Activated CD4-positive, alpha-beta T cell treated with anti-CD3 and anti-CD28 coated beads for 24 hours (primary cell): Measurements from ENCODE around the gene MAP1LC3B.
A peak's percentile ranks its signal among the peaks of the same experiment; 100 is the strongest.

Experiments used
- DNase-seq, 2 donors: peaks; one replicate each; pipeline ENCODE4 v3.0.0-alpha.2; 2020; ENCODE audit warnings: low read depth in 2 of 2

MAP1LC3B gene

DNA sequence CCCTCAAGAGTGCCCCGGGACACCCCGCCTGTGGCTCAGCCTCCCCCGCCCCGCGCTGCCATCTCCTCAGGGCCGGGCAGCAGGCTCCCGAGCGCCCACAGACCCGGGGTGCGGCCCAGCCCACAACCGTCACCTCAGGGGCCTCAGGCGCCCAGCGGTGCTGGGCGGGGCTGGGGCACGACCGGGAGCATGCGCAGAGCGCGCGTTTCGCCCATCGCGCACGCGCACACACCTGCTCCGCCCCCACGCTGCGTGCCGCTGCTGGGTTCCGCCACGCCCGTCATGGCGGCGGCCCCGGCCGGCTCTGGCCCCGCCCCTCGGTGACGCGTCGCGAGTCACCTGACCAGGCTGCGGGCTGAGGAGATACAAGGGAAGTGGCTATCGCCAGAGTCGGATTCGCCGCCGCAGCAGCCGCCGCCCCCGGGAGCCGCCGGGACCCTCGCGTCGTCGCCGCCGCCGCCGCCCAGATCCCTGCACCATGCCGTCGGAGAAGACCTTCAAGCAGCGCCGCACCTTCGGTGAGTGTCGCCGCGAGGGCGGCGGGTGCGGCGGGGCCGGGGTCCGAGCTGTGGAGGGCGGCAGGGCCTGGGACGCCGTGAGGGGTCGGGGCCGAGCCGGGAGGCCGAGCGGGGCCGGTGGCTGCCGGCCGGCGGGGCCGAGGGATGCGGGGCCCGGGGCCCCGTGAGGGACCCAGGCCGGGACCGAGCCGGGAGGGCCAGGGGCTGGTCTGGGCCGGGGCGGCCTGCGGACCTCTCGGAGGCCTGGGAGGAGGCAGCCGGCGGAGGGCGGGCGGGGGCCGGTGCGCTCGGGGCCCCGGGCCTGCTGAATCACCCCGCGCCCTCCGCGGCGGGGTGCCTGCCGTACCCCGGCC, at the start of gene MAP1LC3B:
Gene MAP1LC3B, plus strand, starts transcription at position 387 of the 871 bp plus-strand sequence. Its CDS starts 92 bp downstream, at position 479.
- DNase-seq: peak; percentile 95 to 96

DNA sequence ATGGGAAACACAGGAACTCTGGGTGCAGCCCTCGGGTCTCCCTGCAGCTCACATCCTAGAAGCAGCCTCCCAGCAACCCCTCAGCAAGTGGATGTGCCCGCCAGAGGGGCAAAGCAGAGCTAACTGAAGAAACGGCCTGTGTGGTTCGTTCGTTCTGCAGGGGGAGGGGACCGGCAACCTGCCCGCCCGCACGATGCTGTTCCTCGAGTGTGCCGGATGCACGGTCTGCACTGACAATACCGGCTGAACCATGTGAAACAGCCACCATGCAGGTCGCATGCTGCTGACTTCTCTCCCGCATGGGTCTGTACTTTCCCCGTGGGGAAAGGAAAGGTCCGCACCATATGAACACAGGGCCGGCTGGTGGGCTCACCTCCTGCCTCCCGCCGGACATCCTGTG, 49.6 kb upstream of the MAP1LC3B start:
- DNase-seq: no peak

DNA sequence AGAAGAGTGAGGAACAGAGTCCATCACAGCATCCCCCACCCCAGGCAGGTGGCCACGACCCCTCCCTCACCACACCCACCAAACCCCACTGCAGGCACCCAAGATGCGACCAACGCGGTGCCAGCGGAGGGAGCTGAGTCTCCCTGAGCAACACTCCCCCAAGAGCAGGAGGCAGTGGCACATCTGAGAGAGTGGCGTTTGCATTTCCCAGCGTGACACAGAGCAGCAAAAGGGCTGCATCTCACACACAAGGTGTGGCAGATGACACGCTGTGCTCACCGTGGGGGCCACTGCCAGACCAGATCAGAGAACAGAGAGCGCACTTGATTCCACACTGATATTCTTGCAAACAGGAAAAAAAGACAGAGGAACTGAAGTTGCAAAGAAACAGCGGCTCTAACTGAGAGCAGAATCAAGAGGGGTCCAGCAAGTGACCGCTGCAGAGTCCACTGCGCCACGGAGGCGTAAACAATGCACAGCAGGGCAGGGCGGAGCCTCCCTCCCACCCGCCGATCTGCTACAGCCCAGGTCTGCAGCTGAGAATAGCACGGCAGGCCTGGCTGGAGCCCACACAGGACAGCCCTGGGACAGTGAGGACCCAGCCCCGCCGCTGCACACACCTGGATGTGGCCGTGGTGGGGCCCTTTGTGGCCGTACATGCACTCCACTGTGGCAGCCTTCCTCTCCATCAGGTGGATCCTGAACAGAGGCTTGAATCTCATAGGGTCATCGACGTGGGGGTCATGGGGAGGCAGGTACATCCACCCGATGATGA, 49.0 kb upstream of the MAP1LC3B start:
- no peak for DNase-seq

DNA sequence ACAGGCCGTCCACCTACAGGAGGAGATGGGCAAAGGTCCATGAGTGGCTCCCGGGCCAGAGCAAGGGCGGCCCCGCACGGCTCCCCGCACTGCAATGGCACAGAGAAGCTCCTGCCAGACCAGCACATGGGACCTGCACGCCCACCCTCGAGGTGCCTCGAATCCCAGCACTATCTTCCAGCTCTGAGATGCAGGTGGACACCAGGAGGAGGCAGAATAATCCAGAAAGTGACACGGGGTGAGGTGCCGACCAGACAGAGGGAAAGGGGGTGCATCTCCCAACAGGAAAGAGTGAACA, 48.4 kb upstream of the MAP1LC3B start:
- no peak for DNase-seq

DNA sequence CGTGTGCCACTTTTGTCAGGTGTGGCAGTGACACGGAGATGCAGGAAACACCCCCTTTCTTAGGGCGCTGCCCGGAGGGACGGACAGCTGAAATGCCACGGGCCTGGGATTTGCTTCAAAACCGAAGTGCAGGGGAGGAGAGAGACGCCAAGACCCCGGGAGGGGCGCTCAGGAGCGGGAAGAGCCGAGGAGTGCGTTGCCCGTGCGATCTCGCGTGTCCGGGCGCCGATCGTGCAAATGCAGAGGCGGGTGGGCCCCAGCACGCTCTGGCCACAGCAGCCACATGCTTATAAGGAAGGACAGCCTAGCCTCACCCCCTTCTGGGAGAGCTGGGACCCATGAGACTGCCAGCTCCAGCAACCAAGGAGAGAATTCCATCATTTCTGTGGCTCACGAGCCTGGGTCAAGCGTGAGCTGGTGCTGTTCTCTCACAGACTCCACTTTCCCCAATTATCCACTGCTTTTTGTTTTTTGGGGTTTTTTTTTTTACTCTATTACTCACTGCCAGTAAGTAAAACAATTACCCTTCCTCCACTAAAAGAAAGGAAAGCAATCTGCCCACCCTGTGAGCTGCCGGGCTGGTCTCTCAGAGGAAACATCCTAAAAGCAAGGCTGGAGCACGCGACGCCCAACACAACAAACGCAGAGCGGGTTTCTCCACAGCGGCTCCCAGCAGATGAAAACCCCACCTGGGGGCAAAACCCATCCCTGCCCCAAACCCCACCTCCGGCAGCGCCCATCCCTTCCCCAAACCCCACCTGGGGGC, 47.8 kb upstream of the MAP1LC3B start:
- no peak for DNase-seq

DNA sequence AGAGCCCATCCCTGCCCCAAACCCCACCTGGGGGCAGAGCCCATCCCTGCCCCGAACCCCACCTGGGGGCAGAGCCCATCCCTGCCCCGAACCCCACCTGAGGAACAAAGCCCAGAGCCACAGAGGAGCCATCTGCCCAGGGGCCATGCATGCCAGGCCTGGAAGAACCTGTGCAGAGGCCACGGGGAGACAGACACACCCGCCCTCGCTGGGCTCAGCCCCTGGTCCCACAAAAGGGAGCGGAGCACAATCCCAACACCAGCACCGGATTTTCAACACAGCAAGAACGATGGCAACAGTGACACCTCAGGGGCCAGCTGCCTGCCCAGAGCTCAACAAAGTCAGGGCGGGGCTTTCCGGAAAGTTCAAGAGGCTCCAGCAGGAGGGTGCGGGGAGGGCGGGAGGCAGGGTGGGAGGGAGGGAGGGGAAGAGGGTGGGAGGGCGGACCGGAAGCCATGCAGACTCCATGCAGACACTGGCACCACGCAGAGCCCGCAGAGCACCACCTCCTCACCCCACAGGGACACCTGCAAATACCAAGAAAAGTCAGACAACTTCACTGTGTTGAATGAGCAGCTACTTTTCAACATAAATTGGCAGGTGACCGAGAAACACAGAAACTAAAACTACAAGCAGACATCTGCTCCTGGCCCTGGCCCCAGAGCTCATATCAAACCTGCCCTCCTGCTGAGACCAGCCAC, 47.1 kb upstream of the MAP1LC3B start:
- DNase-seq: peak; percentile 12 to 31

DNA sequence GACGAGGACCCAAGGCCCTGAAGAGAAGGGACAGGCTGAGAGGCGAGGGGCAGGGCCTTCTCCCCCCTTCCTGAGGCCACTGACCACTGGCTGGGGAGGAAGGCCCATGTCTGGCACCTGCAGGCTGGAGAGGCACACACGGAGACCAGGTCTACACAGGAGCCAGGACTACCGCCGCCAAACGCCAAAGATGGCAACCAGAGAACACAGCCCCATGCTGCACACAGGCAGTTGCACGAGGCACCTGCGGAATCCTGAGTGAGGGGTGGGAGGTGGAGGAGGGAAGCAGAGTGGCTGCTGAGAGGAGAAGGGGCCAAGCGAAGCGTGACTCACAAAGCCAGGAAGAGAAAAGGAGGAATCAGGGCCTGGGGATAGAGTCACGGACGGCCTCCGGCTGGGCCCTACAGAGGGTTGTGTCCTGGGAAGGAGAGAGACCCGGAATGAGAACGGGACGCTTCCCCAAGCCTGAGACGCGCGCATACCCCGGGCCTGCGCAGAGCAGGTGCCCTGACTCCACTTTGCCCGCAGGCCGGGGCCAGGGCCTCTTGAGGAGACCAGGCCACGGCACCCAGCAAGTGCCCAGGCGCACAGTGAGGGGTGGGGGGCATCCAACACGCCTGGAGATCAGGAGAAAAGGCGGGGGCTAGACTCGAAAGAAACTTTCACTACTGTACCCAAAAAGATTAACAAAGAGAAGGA, 46.3 kb upstream of the MAP1LC3B start:
- no peak for DNase-seq

DNA sequence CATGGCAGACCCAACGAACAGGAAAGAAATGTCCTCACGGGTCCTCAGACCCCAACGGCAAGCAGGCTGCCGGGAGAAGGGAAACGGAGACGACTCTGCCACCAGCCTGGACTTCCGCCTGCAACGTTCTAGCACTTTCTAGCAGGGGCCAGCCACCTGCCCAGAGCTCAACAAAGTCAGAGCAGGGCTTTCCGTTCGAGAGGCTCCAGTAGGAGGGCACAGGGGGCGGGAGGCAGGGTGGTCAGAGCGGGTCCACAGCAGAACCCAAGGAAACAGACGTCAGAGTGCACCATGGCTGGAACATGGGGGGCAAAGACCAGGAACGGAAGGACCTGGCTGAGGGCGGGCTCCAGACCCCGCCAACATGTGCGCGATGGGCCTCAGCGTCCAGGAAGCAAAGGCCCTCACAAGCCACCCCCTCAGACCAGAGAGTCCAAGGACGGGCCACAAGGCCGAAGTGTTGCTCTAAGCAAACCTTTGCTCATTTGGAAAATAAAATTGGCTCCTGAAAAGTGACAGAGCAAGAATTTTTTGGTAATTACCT, 45.5 kb upstream of the MAP1LC3B start:
- DNase-seq: no peak

DNA sequence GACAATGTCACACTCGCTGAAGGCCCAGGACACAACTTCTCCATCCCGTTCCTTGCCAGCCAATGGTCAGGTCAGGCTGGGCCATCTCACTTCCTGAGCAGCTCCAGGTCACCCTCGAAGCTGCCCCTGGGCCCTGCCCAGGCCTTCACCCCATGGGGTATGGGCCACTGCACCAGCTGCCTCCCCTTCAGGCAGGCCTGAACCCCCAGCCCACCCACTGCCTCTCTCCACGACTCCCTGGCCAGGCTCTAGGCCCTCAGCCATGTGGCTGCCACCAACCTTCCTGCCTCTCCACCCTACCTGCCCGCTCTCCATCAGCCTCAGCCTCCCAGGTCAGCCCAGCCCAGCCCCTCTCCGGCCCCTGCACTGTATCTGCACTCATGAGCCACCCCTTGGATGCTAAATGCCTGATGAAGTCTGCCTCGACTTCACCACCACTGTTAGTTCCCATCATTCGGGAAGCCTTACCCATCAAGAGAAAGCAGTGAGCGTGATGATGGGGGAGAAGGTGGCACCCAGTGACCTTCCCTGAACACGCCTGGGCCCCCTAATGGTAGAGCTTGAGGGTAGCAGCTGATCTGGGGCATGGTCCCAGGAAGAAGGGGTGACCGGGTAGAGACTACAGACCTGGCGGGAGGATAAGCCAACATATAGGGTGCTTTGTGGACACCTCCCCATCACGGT, 44.1 kb upstream of the MAP1LC3B start:
- DNase-seq: no peak

DNA sequence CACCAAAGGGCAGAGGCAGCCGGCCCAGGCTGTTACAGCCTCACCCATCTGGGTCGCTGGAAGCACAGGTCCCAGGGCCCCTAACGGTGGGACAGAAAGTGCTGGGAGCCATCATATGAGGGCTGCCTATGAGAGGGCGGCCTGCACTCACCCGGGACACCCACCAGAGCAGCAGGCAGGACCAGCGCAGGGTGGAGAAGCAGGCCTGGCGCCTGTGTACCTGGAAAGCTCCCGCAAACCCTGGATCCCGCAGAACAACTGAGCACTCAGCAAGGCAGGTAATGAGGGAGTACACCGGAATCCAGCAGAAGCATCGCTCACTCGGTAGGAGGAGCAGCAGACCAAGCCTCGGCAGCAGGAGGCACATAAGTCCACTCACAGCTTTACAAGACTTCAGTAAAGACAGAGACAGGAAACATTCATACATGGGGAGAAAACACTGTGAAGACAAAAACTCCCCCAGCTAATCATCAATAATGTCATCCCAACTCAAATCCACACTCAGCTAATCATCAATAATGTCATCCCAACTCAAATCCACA, 43.4 kb upstream of the MAP1LC3B start:
- DNase-seq: no peak

DNA sequence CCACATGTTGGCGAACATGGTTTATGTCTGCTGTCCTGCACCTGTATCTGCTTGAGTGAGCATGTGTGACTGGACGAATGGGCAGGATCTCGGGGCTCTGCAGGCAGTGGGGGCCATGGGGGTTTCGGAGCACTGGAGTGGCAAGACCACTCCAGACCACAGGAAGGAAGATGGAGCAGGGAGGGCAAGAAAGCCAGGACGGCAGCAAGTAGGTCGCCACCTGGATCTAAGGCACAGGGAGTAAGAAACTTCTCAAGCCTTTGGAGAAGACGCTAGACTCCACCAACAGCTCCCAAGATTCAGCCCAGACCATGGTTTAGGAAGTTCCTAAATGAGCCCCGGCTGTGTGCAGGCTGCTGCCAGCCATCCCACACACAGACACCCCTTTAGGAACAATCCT, 42.1 kb upstream of the MAP1LC3B start:
- DNase-seq: no peak

DNA sequence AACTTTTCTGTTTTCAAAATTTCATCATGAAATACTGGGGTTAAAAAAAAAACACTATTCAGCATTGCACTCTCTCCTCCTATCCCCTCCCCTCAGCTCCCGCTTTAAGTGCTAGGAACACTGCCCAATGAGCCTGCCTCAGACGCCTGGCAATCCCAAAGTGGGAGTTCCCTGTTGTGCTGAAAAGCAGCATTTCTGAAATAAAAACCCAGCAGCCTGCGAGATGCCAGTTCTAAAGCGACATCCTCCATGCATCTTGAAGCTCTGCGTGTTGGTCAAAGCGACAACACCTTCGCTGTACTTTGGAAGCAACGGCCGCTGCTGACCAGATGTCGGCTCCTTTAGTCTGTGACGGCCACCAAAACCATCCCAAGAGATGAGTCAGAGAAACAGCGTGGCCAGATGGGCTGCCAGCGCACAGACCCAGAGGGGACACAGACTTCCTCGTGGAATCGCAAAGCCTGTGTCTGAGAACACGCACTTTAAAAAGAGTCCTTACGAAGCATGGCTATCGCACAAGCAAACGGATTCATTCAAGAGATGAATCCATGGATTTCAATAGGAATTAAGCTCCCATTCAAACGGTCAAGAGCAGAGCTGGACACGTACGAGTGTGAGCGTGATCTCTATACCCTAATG, 41.3 kb upstream of the MAP1LC3B start:
- DNase-seq: no peak

DNA sequence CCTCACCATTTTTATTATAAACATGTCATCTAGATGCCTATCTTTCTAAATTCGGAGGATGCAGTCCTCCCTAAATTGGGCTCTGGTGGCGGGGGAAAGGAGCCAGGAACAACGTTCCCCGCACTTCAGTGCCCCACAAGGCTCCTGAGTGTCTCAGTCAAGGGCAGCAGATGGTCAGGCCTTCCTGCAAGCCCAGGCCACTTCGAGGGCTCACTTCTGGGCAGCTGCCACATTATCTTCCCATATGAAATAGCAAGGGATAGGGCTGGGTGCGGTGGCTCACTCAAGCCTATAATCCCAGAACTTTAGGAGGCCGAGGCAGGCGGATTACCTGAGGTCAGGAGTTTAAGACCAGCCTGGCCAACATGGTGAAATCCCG, 40.8 kb upstream of the MAP1LC3B start:
- no peak for DNase-seq

DNA sequence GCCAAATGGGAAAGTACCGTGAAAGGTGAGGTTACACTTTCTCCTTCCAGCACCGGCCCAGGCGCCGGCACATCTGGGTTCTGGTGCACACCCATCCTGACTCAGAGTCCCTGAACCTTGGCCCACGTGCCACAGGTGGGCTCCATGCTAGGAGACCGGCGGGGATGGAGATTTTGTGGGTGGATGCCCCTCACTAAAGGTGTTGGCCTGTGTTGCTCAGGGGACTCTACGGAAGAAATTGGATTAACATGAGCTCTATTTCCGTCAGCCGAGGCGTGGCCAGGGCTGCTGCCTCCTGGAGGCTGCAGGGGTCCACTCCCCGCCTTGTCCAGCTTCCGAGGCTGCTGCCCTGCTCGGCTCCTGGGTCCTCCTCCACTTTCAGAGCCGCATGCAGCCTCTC, 39.3 kb upstream of the MAP1LC3B start:
- DNase-seq: no peak

DNA sequence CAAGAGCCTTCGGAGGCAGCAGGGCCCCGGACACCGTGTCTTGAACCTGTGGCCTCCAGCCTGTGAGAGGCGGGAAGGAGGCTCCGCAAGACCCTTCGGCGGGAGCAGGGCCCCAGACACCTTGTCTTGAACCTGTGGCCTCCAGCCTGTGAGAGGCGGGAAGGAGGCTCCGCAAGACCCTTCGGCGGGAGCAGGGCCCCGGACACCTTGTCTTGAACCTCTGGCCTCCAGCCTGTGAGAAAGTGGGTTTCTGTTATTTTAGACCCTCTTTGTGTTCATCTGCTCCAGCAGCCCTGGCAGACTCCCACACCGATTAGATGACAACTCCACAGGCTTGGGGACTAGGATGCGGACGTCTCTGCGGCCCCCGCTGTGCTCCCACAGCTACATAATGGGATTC, 38.5 kb upstream of the MAP1LC3B start:
- no peak for DNase-seq

DNA sequence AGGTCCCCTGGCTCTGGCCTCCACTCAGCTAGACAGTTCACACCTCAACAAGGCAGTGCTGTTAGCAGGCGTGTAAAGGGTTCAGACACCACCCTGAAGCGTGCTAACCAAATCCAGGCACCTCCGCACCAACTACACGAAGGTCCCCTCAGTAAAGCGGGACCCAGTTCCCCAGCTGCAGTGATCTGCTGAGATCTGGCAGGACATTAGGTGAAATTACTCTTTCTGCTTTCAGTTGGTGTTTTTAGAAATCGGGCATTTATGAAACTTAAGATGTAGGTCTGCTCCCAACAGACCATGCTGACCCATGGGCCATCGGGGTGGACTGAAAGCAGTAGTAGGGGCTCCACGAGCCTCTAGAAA, 35.7 kb upstream of the MAP1LC3B start:
- DNase-seq: no peak

DNA sequence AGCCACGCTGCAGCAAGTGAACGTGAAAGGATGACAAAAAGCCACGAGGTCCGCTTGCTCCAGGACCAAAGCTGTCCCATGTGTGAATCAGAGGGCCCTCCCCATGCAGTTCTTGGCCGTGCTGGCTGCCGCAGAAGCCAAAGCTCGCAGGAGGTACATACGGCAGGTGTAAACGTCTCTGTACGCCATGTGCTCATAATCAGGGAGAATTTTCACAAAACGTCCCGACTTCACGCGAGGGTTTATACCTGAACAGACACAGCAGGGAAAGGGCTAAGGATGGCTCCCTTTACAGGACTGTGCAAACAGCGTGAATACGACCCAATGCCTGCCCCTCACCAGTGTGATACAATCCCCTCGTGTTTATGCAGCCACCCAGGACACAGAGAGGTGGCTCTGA, 33.9 kb upstream of the MAP1LC3B start:
- no peak for DNase-seq

DNA sequence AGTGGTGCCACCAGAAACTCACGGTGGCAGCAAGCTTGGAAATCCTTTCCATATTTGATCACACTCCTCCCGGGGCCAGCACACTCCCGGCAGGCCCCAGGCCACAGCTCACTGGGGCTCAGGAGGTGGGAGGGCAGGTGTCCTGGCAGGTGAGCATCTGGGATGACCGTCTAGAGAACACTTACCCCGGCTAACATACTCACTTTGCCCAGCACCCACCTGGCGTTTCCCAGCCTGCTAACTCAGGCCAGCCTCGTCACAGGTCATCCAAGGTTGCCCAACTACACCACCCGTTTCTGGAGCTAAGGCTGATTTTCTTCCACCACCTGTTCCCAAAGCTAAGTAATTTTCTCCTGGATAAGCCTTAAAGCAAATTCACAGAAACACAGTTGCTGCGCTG, 33.4 kb upstream of the MAP1LC3B start:
- DNase-seq: no peak

DNA sequence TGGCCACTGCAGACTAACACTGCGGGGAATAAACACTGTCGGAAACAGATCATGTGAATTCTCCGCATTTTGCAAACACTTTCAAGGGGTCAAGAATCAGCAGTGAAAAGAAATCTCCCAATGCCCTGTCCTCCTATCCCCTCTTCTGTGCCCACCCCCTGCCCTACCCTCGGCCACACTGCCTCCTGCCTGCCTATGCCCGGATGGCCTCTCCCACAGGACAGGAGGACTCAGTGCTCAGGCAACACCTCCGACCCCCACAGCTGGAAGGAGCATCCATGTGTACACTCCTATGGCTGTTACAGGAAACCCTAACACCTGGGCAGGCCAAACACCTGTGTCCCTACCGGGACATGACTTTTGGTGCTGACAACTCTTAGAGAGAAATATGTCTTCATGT, 33.0 kb upstream of the MAP1LC3B start:
- no peak for DNase-seq
